ENCODE measurements around the gene BMS1.
A peak's percentile ranks its signal among the peaks of the same experiment; 100 is the strongest.

GRCh38 chr10:42866115-42866995 is 83.8 kb downstream of the BMS1 start:
- TF ChIP-seq REST (IDR thresholded peaks at IDR 0.05; ENCODE audit: insufficient read depth in 1 of 2, low read depth in 2 of 2, low read length in 1 of 2), result 0 out of 4 replicates have a peak, but pooled peaks of 1 of the 2 experiments have one; percentile 33
- TF ChIP-seq CTCF (IDR thresholded peaks at IDR 0.05), result peak; percentile 91
- TF ChIP-seq POLR2AphosphoS5 (IDR thresholded peaks at IDR 0.05; ENCODE audit: low read depth, low read length), result no peak
